GM19025 (cell line): ENCODE results near the gene KCND3.

ENCODE experiments used
- ATAC-seq: cut with Tn5 transposase; IDR thresholded peaks from one replicate; pipeline ENCODE4 v1.9.1; 2021; ENCODE audit warnings: mild to moderate bottlenecking, low read depth, moderate library complexity; ENCODE audit not compliant: unreplicated experiment

KCND3 gene

GRCh38 chr1:111990026-111990877, 784 bp upstream of the KCND3 start:
- ATAC-seq: no peak

- ATAC-seq: no peak
These were observed 570 bp downstream of the KCND3 start for GRCh38 chr1:111988743-111989453.

- ATAC-seq: no peak
These were observed 1.1 kb downstream of the KCND3 start for GRCh38 chr1:111988377-111988742.

- no peak for ATAC-seq
These were observed 2.0 kb downstream of the KCND3 start for GRCh38 chr1:111987502-111987901.

- no peak for ATAC-seq
These were observed 6.0 kb downstream of the KCND3 start for GRCh38 chr1:111983500-111983899.

- no peak for ATAC-seq
These were observed 7.0 kb downstream of the KCND3 start for GRCh38 chr1:111982428-111982827.

GRCh38 chr1:111981871-111982270, 7.6 kb downstream of the KCND3 start:
- ATAC-seq: no peak

- no peak for ATAC-seq
These were observed 8.4 kb downstream of the KCND3 start for GRCh38 chr1:111981090-111981489.

- no peak for ATAC-seq
These were observed 8.8 kb downstream of the KCND3 start for GRCh38 chr1:111980686-111981085.

GRCh38 chr1:111978695-111979094, 10.8 kb downstream of the KCND3 start:
- ATAC-seq: no peak

GRCh38 chr1:111977378-111977777, 12.1 kb downstream of the KCND3 start:
- no peak for ATAC-seq

GRCh38 chr1:111976842-111977241, 12.6 kb downstream of the KCND3 start:
- ATAC-seq: no peak

- no peak for ATAC-seq
These were observed 13.1 kb downstream of the KCND3 start for GRCh38 chr1:111976332-111976731.

- no peak for ATAC-seq
These were observed 16.2 kb downstream of the KCND3 start for GRCh38 chr1:111973150-111973790.

GRCh38 chr1:111971396-111971795, 18.1 kb downstream of the KCND3 start:
- no peak for ATAC-seq

- ATAC-seq: no peak
These were observed 21.0 kb downstream of the KCND3 start for GRCh38 chr1:111968511-111968910.

- ATAC-seq: no peak
These were observed 21.6 kb downstream of the KCND3 start for GRCh38 chr1:111967886-111968285.

- ATAC-seq: no peak
These were observed 22.3 kb downstream of the KCND3 start for GRCh38 chr1:111967067-111967690.

- no peak for ATAC-seq
These were observed 23.6 kb downstream of the KCND3 start for GRCh38 chr1:111965781-111966443.

GRCh38 chr1:111963985-111964738, 25.3 kb downstream of the KCND3 start:
- ATAC-seq: no peak
